Pancreas (tissue), 10 donors: Measurements from ENCODE around the gene AIF1L. TPM values are rescaled to one million over a fixed set of nuclear protein-coding genes. Genes with fewer than 3 reads are reported as not detected.

Experiments
- ATAC-seq, 4 donors: fragments of 200-7000 bp; cut with Tn5 transposase; one replicate each; pipeline versions ENCODE4 v1.8.0 to v1.9.1; 2020; ENCODE audit warnings: mild to moderate bottlenecking in 4 of 4, moderate library complexity in 4 of 4
- DNase-seq, 6 donors: peaks; one replicate each; pipeline ENCODE4 v3.0.0-alpha.2; 2020
- FAIRE-seq: peaks from 2 replicates; lab custom pipeline; 2012; peaks lifted over from hg19 to GRCh38; lab: Jason Lieb, UNC
- H3K27ac ChIP-seq, 4 donors: fragments of 200-600 bp; sonication (generic); 1 replicate in 3 of 4; 2 replicates in 1 of 4; pipeline versions ENCODE4 v1.5.0 to v1.8.0; 2020
- H3K27me3 ChIP-seq, 4 donors: fragments of 200-600 bp; one replicate each; pipeline ENCODE4 v1.8.0; 2021
- H3K36me3 ChIP-seq, 3 donors: fragments of 200-600 bp; sonication (generic) in 1 of 3; one replicate each; pipeline versions ENCODE4 v1.5.0 to v1.8.0; 2020 to 2021
- H3K4me1 ChIP-seq, 3 donors: fragments of 200-600 bp; one replicate each; pipeline ENCODE4 v1.8.0; 2021
- H3K4me3 ChIP-seq, 4 donors: fragments of 200-600 bp; sonication (generic) in 2 of 4; one replicate each; pipeline versions ENCODE4 v1.5.0 to v1.8.0; 2020 to 2021
- H3K9me3 ChIP-seq, 4 donors: fragments of 200-600 bp; one replicate each; pipeline ENCODE4 v1.8.0; 2021
- CTCF ChIP-seq, 4 donors: fragments of 200-600 bp; sonication (generic) in 3 of 4; IDR thresholded peaks; one replicate each; pipeline versions ENCODE4 v1.5.0 to v1.8.0; 2021; ENCODE audit warnings: antibody characterized with exemption in 4 of 4
- WGBS, 2 donors: extraction: QIAGEN DNeasy Blood & Tissue Kit; methylation state at CpG; one replicate each; pipeline ENCODE4 v1.1.7; 2013; 5-methylcytosine and 5-hydroxymethylcytosine counted together
- intact Hi-C, 3 donors: fragments of 100-400 bp; cut with DNase I; formaldehyde crosslinking; loops; one replicate each; pipeline versions ENCODE4 v1.11.1 to v1.14.2; 2022
- polyA plus RNA-seq, 2 donors: library from polyadenylated mRNA; stranded (reverse); fragments of 200-250 nt; gene quantifications; one replicate each; pipeline ENCODE4 v1.2.3, GENCODE V29; 2013
- total RNA-seq, 6 donors: library from RNA; stranded (reverse); fragmentation: NEBNext Ultra II Directional in 4 of 6; extraction: Animal tissue kit (Norgen Biotek cat#: 25700) in 4 of 6; gene quantifications; one replicate each; pipeline versions ENCODE4 v1.2.1 to v1.2.4, GENCODE V29; 2021 to 2023
- donor health status: healthy with polysubstance abuse.
- donor health status: DM: no; HTN: no; CAD: no; lungs with moderate emphysema.
- donor health status: DM: no; HTN: no; CAD: no.
- donor health status: control.
- donor health status: control.
- donor health status: Bipolar disorder and iron deficiency.
- donor health status: DM: yes; HTN: yes; CAD: no.
- donor health status: DM: no; HTN: no; CAD: no.
- donor health status: DM: no; HTN: no; CAD: no.
- donor health status: DM: yes; HTN: yes; CAD: no.

AIF1L gene
- total and polyA plus RNA-seq, 8 donors: 2.4 to 5.0 (median 4.1) TPM

GRCh38 chr9:131056781-131057506 lies 39.4 kb upstream of the AIF1L start:
- Histone ChIP-seq H3K27ac (no peak overlapping the region), H3K4me1 (no peaks in the 10 kb centered on the region), H3K36me3 (no peaks in the 10 kb centered on the region), H3K4me3 (no peak overlapping the region), H3K27me3 (no peaks in the 10 kb centered on the region), H3K9me3 (no peaks in the 10 kb centered on the region)
- no peak for DNase-seq
- no peak for FAIRE-seq
- intact Hi-C loops: no loop called here
- TF ChIP-seq CTCF (IDR thresholded peaks at IDR 0.05): no peak
- no peak for ATAC-seq
- WGBS, 2 donors: 68 to 79% methylated on average over 14 of the region's 14 CpGs

DNA sequence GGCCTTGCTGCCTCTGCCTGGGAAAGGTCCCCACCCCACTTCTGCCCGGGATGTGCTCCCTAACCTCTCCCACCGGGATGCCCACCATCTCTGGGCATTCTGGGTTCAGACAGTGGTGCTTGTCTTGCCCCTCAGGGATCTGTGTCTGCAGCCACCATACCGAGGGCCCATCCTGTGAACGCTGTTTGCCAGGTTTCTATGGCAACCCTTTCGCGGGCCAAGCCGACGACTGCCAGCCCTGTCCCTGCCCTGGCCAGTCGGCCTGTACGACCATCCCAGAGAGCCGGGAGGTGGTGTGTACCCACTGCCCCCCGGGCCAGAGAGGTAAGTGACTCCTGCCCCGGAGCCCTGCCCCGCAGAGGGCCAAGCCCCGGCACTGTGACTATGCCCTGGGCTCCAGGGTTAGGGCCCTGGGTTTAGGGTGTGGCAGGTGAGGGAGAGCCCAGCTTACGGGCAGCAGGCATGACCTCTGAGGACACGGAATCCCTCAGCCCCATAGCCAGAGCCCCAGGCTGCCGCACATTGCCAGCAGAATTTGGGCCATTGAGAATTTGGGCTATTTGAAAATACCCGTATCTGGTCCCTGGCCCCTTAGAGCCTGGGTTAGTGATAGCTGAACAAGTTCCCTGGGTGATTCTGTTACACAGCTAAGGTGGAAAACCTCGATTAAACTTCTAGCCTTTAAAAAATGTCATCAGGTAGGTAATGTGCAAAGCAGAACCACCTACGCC lies 35.3 kb upstream of the AIF1L start:
- FAIRE-seq (no peak), ATAC-seq (no peak), DNase-seq (no peak)
- Histone ChIP-seq H3K27ac (no peak overlapping the region), H3K4me1 (no peaks in the 10 kb centered on the region), H3K36me3 (no peaks in the 10 kb centered on the region), H3K27me3 (no peaks in the 10 kb centered on the region), H3K4me3 (no peak overlapping the region), H3K9me3 (no peaks in the 10 kb centered on the region)
- TF ChIP-seq CTCF (IDR thresholded peaks at IDR 0.05): no peak
- intact Hi-C loops: loop anchor here in 2 of 3 donors (5.0 to 10.0 kb wide), 2 partner anchors 274 to 276 kb away; no protein-coding TSS in a partner anchor
- 43 to 46% methylated on average over 21 of the region's 21 CpGs for WGBS, 2 donors

- Histone ChIP-seq H3K4me3 (no peak overlapping the region), H3K36me3 (no peaks in the 10 kb centered on the region), H3K4me1 (no peaks in the 10 kb centered on the region), H3K9me3 (no peaks in the 10 kb centered on the region), H3K27ac (no peak overlapping the region), H3K27me3 (no peaks in the 10 kb centered on the region)
- 45 to 56% methylated on average over 9 of the region's 9 CpGs for WGBS, 2 donors
- intact Hi-C loops: loop anchor here in 2 of 3 donors (5.0 to 10.0 kb wide), 2 partner anchors 272 to 274 kb away; no protein-coding TSS in a partner anchor
- no peak for TF ChIP-seq CTCF (IDR thresholded peaks at IDR 0.05)
- ATAC-seq: no peak
- FAIRE-seq: no peak
- no peak for DNase-seq
Observed at GRCh38 chr9:131062969-131063368, 33.4 kb upstream of the AIF1L start.

DNA sequence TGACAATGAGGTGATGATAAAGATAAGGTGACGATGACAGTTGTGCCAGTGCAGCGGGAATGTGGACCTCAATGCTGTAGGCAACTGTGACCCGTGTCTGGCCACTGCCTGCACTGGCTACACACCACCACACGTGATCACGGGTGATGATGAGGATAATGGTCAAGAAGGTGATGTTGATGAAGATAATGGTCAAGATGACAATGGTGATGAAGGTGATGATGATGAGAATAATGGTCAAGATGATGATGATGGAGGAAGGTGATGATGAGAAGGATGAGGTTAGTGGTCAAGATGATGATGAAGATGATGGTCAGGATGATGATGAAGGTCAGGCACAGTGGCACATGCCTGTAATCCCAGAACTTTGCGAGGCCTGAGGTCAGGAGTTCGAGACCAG lies 30.7 kb upstream of the AIF1L start:
- H3K27me3 ChIP-seq: no peaks in the 10 kb centered on the region
- no peaks in the 10 kb centered on the region for H3K9me3 ChIP-seq
- ATAC-seq (no peak), FAIRE-seq (no peak), DNase-seq (no peak)
- 76 to 80% methylated on average over 7 of the region's 7 CpGs for WGBS, 2 donors
- TF ChIP-seq CTCF (IDR thresholded peaks at IDR 0.05): no peak
- intact Hi-C loops: loop anchor here in 1 of 3 donors (10.0 kb wide), 1 partner anchor 269 kb away; no protein-coding TSS in a partner anchor
- no peaks in the 10 kb centered on the region for H3K36me3 ChIP-seq
- H3K4me1 ChIP-seq: no peaks in the 10 kb centered on the region
- no peak overlapping the region for H3K4me3 ChIP-seq
- no peak overlapping the region for H3K27ac ChIP-seq
